Stimulated activated memory B cell treated with anti-CD40 and anti-IgM and Interleukin-4, amounts not matched to agents 10 μg/mL and 1 μg/mL and 100 μg/mL, for 72 hours (primary cell): ENCODE results near the gene GATAD2A.

ENCODE experiments used
- ATAC-seq: fragments of 150-1000 bp; cut with Tn5 transposase; 2 replicates; pipeline ENCODE4 v1.10.0; 2021
- H3K27ac Mint-ChIP-seq: one replicate; pipeline ENCODE4 v1.8.0; 2022; ENCODE audit warnings: mild to moderate bottlenecking, mixed read lengths
- H3K27me3 Mint-ChIP-seq: one replicate; pipeline ENCODE4 v1.8.0; 2022; ENCODE audit warnings: mixed read lengths
- H3K36me3 Mint-ChIP-seq: one replicate; pipeline ENCODE4 v1.8.0; 2022; ENCODE audit warnings: mixed read lengths
- H3K4me1 Mint-ChIP-seq: one replicate; pipeline ENCODE4 v1.8.0; 2022; ENCODE audit warnings: mixed read lengths
- H3K4me3 Mint-ChIP-seq: one replicate; pipeline ENCODE4 v1.8.0; 2022; ENCODE audit warnings: mild to moderate bottlenecking, moderate library complexity, mixed read lengths
- H3K9me3 Mint-ChIP-seq: one replicate; pipeline ENCODE4 v1.8.0; 2022; ENCODE audit warnings: mixed read lengths

Gene GATAD2A

GRCh38 chr19:19504754-19505668 is 99.5 kb downstream of the GATAD2A start:
- ATAC-seq: no peak
- Mint-ChIP-seq H3K27me3 (no peaks in the 10 kb centered on the region), H3K27ac (no peak overlapping the region), H3K36me3 (peaks cover 69% of the 10 kb centered on the region), H3K4me3 (no peak overlapping the region), H3K9me3 (no peaks in the 10 kb centered on the region), H3K4me1 (no peaks in the 10 kb centered on the region)

DNA sequence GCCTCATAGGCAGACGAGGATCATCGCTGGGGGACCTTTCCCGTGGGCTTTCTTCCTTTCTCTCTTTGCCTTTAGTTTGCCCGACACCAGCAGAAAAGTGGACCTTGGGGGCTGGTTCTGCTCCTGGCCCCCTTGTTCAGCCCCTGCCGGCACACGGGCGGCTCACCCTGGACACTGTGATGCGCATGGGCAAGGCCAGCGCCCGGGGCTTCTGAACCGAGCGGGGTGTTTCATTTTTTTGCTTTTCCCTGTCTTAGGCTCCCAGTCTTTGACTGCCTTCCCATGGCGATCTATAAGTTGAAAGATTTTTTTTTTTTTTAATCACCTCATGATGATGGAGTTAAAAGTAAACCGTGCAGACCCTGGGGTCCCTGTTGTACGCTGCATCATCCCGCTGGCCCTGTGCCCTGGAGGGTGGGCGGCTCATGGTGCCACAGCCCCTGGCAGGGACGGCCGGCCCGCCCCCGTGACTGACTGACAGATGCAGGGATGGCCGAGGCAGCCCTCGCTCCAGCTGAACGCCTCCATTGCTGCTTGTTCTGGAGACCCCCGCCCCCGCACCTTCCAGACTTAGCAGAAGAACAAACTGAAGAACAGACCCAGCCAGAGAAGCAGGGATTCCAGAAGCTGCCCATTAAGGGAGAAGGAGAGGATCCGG is 100.3 kb downstream of the GATAD2A start:
- Mint-ChIP-seq H3K4me3 (no peak overlapping the region), H3K9me3 (no peaks in the 10 kb centered on the region), H3K4me1 (no peaks in the 10 kb centered on the region), H3K36me3 (peaks cover 68% of the 10 kb centered on the region), H3K27ac (no peak overlapping the region), H3K27me3 (no peaks in the 10 kb centered on the region)
- no peak for ATAC-seq

GRCh38 chr19:19506592-19506991 is 101.1 kb downstream of the GATAD2A start:
- peaks cover 61% of the 10 kb centered on the region for H3K36me3 Mint-ChIP-seq
- no peak overlapping the region for H3K27ac Mint-ChIP-seq
- no peak overlapping the region for H3K4me3 Mint-ChIP-seq
- no peak for ATAC-seq
- no peaks in the 10 kb centered on the region for H3K27me3 Mint-ChIP-seq
- no peaks in the 10 kb centered on the region for H3K9me3 Mint-ChIP-seq
- no peaks in the 10 kb centered on the region for H3K4me1 Mint-ChIP-seq

GRCh38 chr19:19507354-19507753 is 101.9 kb downstream of the GATAD2A start:
- Mint-ChIP-seq H3K4me1 (no peaks in the 10 kb centered on the region), H3K36me3 (peaks cover 53% of the 10 kb centered on the region), H3K9me3 (no peaks in the 10 kb centered on the region), H3K27me3 (no peaks in the 10 kb centered on the region), H3K4me3 (no peak overlapping the region), H3K27ac (peak overlapping the region; percentile 42)
- ATAC-seq: no peak

DNA sequence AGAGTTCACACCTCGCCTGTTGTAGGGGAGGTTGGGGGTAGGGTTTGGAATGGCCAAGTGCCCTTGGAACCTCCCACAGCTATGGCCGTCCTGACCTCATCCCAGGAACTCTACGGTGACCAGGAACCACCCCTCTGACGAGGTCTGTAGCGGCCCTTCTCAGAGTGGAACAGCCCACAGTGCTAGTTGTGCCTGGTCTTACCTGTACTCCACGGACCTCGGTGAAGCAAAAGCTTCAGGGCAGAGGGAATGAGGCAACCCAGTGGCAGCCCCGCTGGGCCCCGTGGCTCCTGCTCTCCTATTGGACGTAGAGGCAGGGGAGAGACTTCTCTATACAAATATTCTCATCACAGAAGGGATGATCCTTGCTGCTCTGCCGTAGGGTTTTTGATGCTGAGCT is 102.7 kb downstream of the GATAD2A start:
- ATAC-seq: no peak
- H3K4me3 Mint-ChIP-seq: no peak overlapping the region
- no peaks in the 10 kb centered on the region for H3K9me3 Mint-ChIP-seq
- H3K36me3 Mint-ChIP-seq: peaks cover 44% of the 10 kb centered on the region
- no peaks in the 10 kb centered on the region for H3K4me1 Mint-ChIP-seq
- H3K27me3 Mint-ChIP-seq: no peaks in the 10 kb centered on the region
- H3K27ac Mint-ChIP-seq: peak overlapping the region; percentile 42

- H3K27me3 Mint-ChIP-seq: no peaks in the 10 kb centered on the region
- no peaks in the 10 kb centered on the region for H3K4me1 Mint-ChIP-seq
- no peak overlapping the region for H3K4me3 Mint-ChIP-seq
- H3K27ac Mint-ChIP-seq: no peak overlapping the region
- no peak for ATAC-seq
- H3K36me3 Mint-ChIP-seq: peaks cover 25% of the 10 kb centered on the region
- H3K9me3 Mint-ChIP-seq: no peaks in the 10 kb centered on the region
Observed at GRCh38 chr19:19510432-19510831, 105.0 kb downstream of the GATAD2A start.

DNA sequence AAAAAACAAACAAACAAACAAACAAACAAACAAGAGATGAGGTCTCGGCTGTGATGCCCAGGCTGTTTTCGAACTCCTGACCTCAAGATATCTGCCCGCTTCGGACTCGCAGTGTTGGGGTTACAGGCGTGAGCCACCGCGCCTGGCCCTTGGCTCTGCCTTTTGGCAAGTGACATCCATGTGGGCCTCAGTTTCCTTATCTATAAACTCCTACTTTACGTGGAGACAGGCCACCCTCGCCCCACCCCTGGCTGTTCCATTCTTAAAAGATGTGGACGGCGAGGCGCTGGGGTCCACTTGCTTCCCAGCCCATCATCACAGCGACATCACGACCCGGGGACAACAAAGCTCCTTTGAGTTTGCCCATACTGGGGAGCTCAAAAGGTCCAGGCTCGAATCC is 108.2 kb downstream of the GATAD2A start:
- H3K4me3 Mint-ChIP-seq: peak overlapping the region; percentile 50
- peaks cover 12% of the 10 kb centered on the region for H3K4me1 Mint-ChIP-seq
- no peaks in the 10 kb centered on the region for H3K36me3 Mint-ChIP-seq

DNA sequence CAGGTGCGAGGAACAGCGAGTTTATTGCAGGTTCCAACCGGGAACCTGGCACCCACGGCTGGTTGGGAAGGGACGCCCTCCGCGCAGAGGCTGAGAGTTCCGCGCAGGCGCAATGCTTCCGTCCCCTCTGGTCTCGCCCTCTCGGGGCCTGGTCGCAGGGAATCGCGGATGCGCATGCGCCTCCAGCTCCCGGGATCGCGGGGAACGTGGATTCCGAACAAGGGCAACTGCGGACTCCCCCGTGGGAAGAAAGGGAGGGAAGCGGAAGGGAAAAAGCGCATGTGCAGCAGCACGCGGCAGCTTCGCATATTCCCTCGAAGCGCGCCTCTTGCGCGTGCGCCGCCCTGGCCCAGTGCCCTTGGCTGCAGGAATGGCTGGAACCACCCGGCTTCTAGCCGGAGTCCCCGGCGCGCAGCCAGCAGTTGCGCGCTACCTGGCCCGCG is 108.8 kb downstream of the GATAD2A start:
- no peak for ATAC-seq
- Mint-ChIP-seq H3K9me3 (no peaks in the 10 kb centered on the region), H3K4me1 (peaks cover 15% of the 10 kb centered on the region), H3K36me3 (peaks cover 3% of the 10 kb centered on the region), H3K27me3 (no peaks in the 10 kb centered on the region), H3K27ac (no peak overlapping the region), H3K4me3 (peak overlapping the region; percentile 50)

More for the DNA sequence above, 108.2 kb downstream of the GATAD2A start:
- H3K9me3 Mint-ChIP-seq: no peaks in the 10 kb centered on the region
- H3K27ac Mint-ChIP-seq: no peak overlapping the region
- H3K27me3 Mint-ChIP-seq: no peaks in the 10 kb centered on the region
- no peak for ATAC-seq

- ATAC-seq: no peak
- peaks cover 11% of the 10 kb centered on the region for H3K36me3 Mint-ChIP-seq
- H3K4me1 Mint-ChIP-seq: peaks cover 23% of the 10 kb centered on the region
- H3K27ac Mint-ChIP-seq: peak within 1 kb of the TSS; percentile 97
- peak within 1 kb of the TSS; percentile 82 for H3K4me3 Mint-ChIP-seq
- H3K27me3 Mint-ChIP-seq: no peaks in the 10 kb centered on the region
- no peaks in the 10 kb centered on the region for H3K9me3 Mint-ChIP-seq
Observed at GRCh38 chr19:19514881-19515641, 109.6 kb downstream of the GATAD2A start, which contains the start of gene TSSK6. TSS of gene TSSK6 (minus strand) at chr19:19515548. CDS start at chr19:19515427, 121 bp downstream.

- Mint-ChIP-seq H3K4me1 (peaks cover 31% of the 10 kb centered on the region), H3K36me3 (peaks cover 19% of the 10 kb centered on the region), H3K4me3 (peak within 1 kb of the TSS; percentile 82), H3K9me3 (no peaks in the 10 kb centered on the region), H3K27ac (peak within 1 kb of the TSS; percentile 97), H3K27me3 (no peaks in the 10 kb centered on the region)
- peak; percentile 97 for ATAC-seq
Observed at GRCh38 chr19:19515642-19516519, 110.4 kb downstream of the GATAD2A start, which contains the start of gene NDUFA13. TSS of gene NDUFA13 (plus strand) at chr19:19516225. CDS start at chr19:19516239, 14 bp downstream.

- H3K36me3 Mint-ChIP-seq: peaks cover 22% of the 10 kb centered on the region
- H3K4me1 Mint-ChIP-seq: peaks cover 33% of the 10 kb centered on the region
- peak overlapping the region; percentile 82 for H3K4me3 Mint-ChIP-seq
- no peaks in the 10 kb centered on the region for H3K27me3 Mint-ChIP-seq
- no peaks in the 10 kb centered on the region for H3K9me3 Mint-ChIP-seq
- H3K27ac Mint-ChIP-seq: peak overlapping the region; percentile 97
- no peak for ATAC-seq
Observed at GRCh38 chr19:19517235-19517619, 111.8 kb downstream of the GATAD2A start.

- no peak for ATAC-seq
- no peak overlapping the region for H3K4me3 Mint-ChIP-seq
- no peak overlapping the region for H3K27ac Mint-ChIP-seq
- H3K4me1 Mint-ChIP-seq: peaks cover 53% of the 10 kb centered on the region
- peaks cover 22% of the 10 kb centered on the region for H3K36me3 Mint-ChIP-seq
- H3K27me3 Mint-ChIP-seq: no peaks in the 10 kb centered on the region
- no peaks in the 10 kb centered on the region for H3K9me3 Mint-ChIP-seq
Observed at GRCh38 chr19:19520989-19521388, 115.5 kb downstream of the GATAD2A start.

DNA sequence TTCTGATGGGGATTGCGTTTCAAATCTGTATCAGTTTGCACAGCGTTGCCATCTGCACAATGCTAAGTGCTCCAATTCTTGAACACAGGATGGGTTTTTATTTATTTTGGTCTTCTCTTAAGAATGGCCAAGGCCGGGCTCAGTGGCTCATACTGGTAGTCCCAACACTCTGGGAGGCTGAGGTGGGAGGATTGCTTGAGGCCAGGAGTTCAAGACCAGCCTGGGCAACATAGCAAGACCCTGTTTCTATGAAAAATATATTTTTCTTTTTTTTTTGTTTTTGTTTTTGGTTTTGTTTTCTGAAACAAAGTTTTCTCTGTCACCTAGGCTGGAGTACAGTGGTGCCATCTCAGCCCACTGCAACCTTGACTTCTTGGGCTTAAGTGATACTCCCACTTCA is 117.7 kb downstream of the GATAD2A start:
- Mint-ChIP-seq H3K4me3 (no peak overlapping the region), H3K27ac (no peak overlapping the region), H3K36me3 (peaks cover 32% of the 10 kb centered on the region), H3K9me3 (no peaks in the 10 kb centered on the region), H3K4me1 (peaks cover 53% of the 10 kb centered on the region), H3K27me3 (no peaks in the 10 kb centered on the region)
- no peak for ATAC-seq

DNA sequence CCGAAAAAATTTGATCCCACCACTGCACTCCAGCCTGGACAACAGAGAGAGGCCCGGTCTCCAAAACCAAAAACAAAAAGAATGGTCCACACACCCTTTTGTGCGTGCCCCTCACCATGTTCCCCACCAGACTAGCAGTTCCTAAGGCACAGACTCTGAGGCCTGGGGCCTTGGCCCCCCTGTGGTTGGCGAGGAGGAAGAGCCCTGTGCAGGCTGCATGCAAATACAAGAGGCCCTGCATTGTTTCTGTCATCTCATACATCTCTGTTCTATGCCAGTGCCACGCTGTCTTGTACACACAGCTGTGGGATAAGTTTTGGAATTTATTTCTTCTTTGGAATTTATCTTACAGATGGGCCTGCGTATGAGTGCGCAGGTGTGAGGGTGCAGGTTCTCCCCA is 118.6 kb downstream of the GATAD2A start:
- H3K36me3 Mint-ChIP-seq: peaks cover 35% of the 10 kb centered on the region
- peak overlapping the region; percentile 55 for H3K27ac Mint-ChIP-seq

More for the DNA sequence above, 118.6 kb downstream of the GATAD2A start:
- Mint-ChIP-seq H3K4me1 (peaks cover 49% of the 10 kb centered on the region), H3K4me3 (peak overlapping the region; percentile 50), H3K9me3 (no peaks in the 10 kb centered on the region), H3K27me3 (no peaks in the 10 kb centered on the region)
- ATAC-seq: peak; percentile 63
